ENCODE measurements around the gene BCAN. TPM values are rescaled to one million over a fixed set of nuclear protein-coding genes. Genes with fewer than 3 reads are reported as not detected.

BCAN gene
- total and polyA plus RNA-seq, 3 donors from 2014 or later, result 3.3 to 9.7 (median 8.8) TPM

DNA sequence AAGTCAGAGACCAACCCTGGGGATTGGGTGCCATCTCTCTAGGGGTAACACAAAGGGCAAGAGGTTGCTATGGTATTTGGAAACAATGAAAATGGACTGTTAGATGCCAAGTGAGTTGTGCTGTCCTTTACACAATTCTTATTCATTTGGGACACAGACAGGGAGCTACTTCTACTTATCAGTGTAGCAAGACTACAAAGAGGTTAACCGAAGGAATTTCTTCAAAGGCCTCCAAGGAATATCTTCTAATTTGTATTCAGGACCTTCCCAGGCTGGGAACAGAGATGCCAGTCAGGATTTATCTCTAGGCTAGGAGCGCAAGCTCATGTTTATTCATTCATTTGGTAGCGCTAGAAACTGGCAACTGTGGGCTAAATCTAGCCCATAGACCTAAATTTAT is 47.7 kb upstream of the BCAN start:
- intact Hi-C loops (cut with DNase I; ENCODE audit: low total_unique reads), result no loop called here
- Histone ChIP-seq H3K27ac (no peak overlapping the region), H3K36me3 (ENCODE audit: low read depth, missing control alignments) (no peaks in the 10 kb centered on the region), H3K4me3 (no peak overlapping the region), H3K4me1 (peaks cover 21% of the 10 kb centered on the region), H3K9me3 (no peaks in the 10 kb centered on the region), H3K27me3 (no peaks in the 10 kb centered on the region)
- TF ChIP-seq, protein P1, sequence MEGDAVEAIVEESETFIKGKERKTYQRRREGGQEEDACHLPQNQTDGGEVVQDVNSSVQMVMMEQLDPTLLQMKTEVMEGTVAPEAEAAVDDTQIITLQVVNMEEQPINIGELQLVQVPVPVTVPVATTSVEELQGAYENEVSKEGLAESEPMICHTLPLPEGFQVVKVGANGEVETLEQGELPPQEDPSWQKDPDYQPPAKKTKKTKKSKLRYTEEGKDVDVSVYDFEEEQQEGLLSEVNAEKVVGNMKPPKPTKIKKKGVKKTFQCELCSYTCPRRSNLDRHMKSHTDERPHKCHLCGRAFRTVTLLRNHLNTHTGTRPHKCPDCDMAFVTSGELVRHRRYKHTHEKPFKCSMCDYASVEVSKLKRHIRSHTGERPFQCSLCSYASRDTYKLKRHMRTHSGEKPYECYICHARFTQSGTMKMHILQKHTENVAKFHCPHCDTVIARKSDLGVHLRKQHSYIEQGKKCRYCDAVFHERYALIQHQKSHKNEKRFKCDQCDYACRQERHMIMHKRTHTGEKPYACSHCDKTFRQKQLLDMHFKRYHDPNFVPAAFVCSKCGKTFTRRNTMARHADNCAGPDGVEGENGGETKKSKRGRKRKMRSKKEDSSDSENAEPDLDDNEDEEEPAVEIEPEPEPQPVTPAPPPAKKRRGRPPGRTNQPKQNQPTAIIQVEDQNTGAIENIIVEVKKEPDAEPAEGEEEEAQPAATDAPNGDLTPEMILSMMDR (IDR thresholded peaks at IDR 0.05), result no peak
- no peak for TF ChIP-seq POLR2A (IDR thresholded peaks at IDR 0.05)
- WGBS, 2 donors, result 50 to 60% methylated on average over 3 of the region's 3 CpGs
- DNase-seq, result no peak

DNA sequence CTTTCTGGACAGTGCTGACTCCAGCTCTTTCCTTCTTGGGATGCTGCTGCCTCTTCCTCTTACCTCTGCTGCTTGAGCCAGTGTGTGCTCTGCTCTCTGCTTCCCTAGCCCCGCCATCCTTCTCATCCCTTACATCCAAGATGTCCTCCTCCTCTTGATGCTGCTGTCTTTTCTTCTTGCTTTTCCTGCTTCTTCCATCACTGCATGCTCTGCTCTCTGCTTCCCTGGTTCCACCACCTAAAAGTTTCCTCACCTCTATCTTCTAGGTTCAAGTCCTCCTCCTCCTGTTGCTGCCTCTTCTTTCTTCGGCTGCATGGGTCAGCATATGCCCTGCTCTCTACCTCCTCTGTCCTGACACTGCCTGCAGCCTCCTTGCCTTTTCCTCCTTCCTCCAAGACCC is 46.9 kb upstream of the BCAN start:
- intact Hi-C loops (cut with DNase I; ENCODE audit: low total_unique reads), result no loop called here
- TF ChIP-seq POLR2A (IDR thresholded peaks at IDR 0.05), result no peak
- TF ChIP-seq, protein P1 (IDR thresholded peaks at IDR 0.05), result no peak
- no peak overlapping the region for H3K27ac ChIP-seq
- no peaks in the 10 kb centered on the region for H3K9me3 ChIP-seq
- DNase-seq, result no peak
- H3K36me3 ChIP-seq (ENCODE audit: low read depth, missing control alignments), result no peaks in the 10 kb centered on the region
- H3K4me3 ChIP-seq, result no peak overlapping the region
- H3K27me3 ChIP-seq, result no peaks in the 10 kb centered on the region
- WGBS, 2 donors, result 90 to 95% methylated on average over 2 of the region's 2 CpGs
- peaks cover 18% of the 10 kb centered on the region for H3K4me1 ChIP-seq

DNA sequence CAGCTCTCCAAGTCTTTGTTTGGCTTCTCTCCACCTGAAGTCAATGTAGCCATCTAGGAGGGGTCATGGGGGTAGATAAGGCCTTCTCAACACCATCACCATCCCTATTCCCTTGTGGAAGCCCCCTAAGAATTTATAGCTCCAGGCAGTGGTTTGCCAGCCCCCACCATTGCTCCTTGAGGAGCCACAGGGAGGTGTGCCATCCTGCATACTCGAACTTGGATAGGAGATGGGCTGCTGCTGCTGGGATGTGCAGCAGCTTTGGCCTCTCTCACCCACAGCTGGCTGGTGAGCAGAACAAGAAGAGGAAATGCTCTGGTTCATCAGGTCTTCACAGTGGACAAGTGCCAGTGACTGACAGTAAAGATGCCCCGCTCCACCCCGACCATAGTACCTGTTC is 45.5 kb upstream of the BCAN start:
- TF ChIP-seq, protein P1 (IDR thresholded peaks at IDR 0.05), result no peak
- no peak for TF ChIP-seq POLR2A (IDR thresholded peaks at IDR 0.05)
- Histone ChIP-seq H3K4me3 (no peak overlapping the region), H3K9me3 (no peaks in the 10 kb centered on the region), H3K36me3 (ENCODE audit: low read depth, missing control alignments) (no peaks in the 10 kb centered on the region), H3K4me1 (peaks cover 16% of the 10 kb centered on the region), H3K27me3 (no peaks in the 10 kb centered on the region), H3K27ac (no peak overlapping the region)
- intact Hi-C loops (cut with DNase I; ENCODE audit: low total_unique reads), result no loop called here
- 82 to 92% methylated on average over 3 of the region's 3 CpGs for WGBS, 2 donors
- no peak for DNase-seq

DNA sequence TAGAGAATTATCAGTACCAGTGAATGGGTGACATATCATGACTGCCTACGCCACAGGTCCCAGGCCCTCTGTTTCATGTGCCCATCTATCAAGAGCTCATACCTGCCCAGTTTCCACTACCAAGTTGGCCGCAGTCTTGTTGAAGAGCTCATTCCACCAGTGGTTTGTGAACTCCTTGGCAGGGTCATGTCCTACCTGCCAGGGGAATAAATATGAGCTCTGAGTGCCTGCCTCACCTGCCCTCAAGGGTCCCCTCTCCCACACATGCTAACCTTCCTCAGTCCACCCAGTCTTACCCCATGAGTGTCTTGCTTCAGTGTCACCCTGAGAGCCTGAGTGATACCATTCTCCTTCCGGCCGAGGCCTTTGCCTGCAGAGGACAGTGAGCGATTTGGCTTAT is 43.8 kb upstream of the BCAN start:
- Histone ChIP-seq H3K27me3 (no peaks in the 10 kb centered on the region), H3K27ac (no peak overlapping the region), H3K36me3 (ENCODE audit: low read depth, missing control alignments) (no peaks in the 10 kb centered on the region), H3K9me3 (no peaks in the 10 kb centered on the region), H3K4me1 (peaks cover 7% of the 10 kb centered on the region), H3K4me3 (no peak overlapping the region)
- no peak for DNase-seq
- 88 to 91% methylated on average over 5 of the region's 5 CpGs for WGBS, 2 donors
- TF ChIP-seq POLR2A (IDR thresholded peaks at IDR 0.05), result no peak
- TF ChIP-seq, protein P1 (IDR thresholded peaks at IDR 0.05), result no peak
- intact Hi-C loops (cut with DNase I; ENCODE audit: low total_unique reads), result no loop called here

DNA sequence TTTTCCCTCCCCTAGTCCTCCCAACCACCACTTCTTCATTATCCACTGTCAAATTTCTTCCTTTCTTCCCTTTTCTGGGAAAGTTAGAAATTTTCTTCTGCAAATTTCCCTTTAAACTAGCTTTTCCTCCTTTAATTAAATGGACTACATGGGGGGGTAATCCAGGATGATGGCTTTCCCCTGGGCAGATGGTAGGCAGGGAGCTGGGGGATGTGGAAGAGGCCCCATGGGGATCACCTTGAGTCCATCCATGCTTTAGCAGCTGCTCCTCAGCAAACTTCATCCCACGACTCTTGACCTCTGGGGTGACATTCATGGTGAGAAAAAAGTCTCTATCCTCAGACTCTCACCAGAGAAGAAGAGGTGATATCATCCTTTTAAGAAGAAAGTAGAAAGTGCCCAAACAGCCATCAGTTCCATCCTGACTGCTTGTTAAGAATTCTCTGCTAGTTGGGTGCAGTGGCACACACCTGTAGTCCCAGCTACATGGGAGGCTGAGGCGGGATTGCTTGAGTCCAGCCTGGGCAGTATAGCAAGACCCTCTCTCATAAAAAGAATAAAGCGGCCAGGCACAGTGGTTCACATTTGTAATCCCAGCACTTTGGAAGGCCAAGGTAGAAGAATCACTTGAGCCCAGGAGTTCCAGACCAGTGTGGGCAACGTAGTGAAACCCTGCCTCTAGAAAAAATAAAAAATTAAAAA is 43.0 kb upstream of the BCAN start:
- intact Hi-C loops (cut with DNase I; ENCODE audit: low total_unique reads), result no loop called here
- DNase-seq, result no peak
- TF ChIP-seq POLR2A (IDR thresholded peaks at IDR 0.05), result no peak
- TF ChIP-seq, protein P1 (IDR thresholded peaks at IDR 0.05), result no peak

More for the DNA sequence above, 43.0 kb upstream of the BCAN start:
- Histone ChIP-seq H3K27me3 (no peaks in the 10 kb centered on the region), H3K4me3 (no peak overlapping the region), H3K27ac (no peak overlapping the region), H3K4me1 (peaks cover 7% of the 10 kb centered on the region), H3K36me3 (ENCODE audit: low read depth, missing control alignments) (no peaks in the 10 kb centered on the region), H3K9me3 (no peaks in the 10 kb centered on the region)
- 93 to 94% methylated on average over 4 of the region's 4 CpGs for WGBS, 2 donors
